ENCODE measurements around the gene TBC1D4.

GRCh38 chr13:75465236-75465635, 16.7 kb downstream of the TBC1D4 start:
- TF ChIP-seq POLR2AphosphoS5 (IDR thresholded peaks at IDR 0.05; ENCODE audit: low read depth, low read length) (no peak), REST (IDR thresholded peaks at IDR 0.05; ENCODE audit: insufficient read depth in 1 of 2, low read depth in 2 of 2, low read length in 2 of 2) (no peak)
